GM18858 (cell line): ENCODE results near the gene PFDN5.
"Not testable (repeated sequence)": the region's sequence is repeated elsewhere in the genome, so short reads cannot be mapped to it uniquely, and the experiment has no call there.

Source experiments
- ATAC-seq: cut with Tn5 transposase; IDR thresholded peaks from one replicate; pipeline ENCODE4 v1.9.1; 2021; ENCODE audit not compliant: unreplicated experiment

The PFDN5 gene

DNA sequence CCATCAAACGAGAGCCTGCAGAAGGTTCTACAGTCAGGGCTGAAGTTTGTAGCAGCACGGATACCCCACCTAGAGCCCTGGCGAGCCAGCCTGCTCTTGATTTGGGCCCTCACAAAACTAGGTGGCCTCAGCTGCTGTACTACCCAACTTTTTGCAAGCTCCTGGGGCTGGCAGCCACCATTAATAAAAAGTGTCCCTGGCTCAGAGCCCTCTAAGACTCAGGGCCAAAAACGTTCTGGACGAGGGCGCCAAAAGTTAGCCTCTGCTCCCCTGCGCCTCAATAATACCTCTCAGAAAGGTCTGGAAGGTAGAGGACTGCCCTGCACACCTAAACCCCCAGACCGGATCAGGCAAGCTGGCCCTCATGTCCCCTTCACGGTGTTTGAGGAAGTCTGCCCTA, 8.9 kb upstream of the PFDN5 start:
- ATAC-seq: no peak

DNA sequence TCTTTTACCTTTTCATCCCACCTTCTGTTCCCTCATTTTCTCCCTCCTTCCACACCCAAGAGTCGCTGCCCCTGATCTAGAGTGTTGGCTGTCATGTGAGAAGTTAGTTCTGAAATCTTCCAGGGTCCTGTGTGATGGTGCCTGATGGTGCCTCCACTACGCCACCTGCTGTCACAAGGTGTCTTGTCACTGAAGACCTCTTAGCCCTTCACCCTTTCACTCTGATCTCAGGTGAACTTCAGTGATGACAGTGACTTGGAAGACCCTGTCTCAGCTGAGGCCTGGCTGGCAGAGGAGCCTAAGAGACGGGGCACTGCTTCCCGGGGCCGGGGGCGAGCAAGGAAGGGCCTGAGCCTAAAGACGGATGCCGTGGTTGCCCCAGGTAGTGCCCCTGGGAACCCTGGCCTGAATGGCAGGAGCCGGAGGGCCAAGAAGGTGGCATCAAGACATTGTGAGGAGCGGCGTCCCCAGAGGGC, 7.6 kb upstream of the PFDN5 start:
- ATAC-seq: no peak

DNA sequence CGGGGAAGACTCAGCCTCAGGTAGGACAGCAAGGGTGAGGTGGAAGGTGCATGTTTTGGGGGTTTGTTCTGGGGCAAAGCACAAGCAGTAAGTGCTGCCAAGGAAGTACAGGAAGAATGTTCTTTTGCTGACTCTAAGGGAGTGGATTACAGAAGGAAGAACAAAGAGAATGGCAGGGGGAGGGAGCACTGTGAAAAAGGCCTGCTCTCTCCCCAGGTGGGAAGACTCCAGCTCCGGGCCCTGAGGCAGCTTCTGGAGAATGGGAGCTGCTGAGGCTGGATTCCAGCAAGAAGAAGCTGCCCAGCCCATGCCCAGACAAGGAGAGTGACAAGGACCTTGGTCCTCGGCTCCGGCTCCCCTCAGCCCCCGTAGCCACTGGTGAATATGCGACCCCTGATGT, 7.0 kb upstream of the PFDN5 start:
- ATAC-seq: no peak

DNA sequence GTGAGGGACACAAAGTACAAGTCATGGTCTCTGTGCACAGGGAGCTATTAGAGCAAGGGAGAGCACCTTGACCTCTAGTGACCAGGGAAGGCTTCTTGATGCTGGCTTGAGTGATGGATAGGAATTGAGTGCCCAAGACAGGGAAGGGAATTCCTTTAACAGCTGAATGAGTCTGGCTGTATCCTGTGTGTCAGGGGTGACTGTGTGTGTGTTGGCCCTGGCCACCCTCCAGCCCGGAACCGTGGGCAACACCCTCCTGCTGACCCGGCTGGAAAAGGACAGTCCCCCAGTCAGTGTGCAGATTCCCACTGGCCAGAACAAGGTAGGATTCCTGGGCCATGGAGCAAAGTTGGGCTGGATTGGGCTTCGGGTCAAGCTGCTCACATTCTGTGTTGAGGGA, 5.5 kb upstream of the PFDN5 start:
- ATAC-seq: no peak

DNA sequence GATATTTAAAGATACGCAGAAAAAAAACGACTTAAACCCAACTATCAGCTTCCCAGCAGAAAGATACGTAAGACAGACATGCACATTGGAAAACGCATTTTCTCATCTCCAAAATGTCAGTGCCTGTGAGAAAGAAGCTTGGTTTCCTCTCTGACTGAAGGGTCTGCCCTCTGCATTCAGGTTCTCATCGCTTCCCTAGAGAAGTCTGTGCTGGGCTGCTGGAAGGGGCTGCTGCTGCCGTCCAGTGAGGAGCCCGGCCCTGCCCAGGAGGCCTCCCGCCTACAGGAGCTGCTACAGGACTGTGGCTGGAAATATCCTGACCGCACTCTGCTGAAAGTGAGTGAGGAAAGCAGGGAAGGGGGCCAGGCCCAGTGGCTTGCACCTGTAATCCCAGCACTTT, 4.7 kb upstream of the PFDN5 start:
- ATAC-seq: no peak

DNA sequence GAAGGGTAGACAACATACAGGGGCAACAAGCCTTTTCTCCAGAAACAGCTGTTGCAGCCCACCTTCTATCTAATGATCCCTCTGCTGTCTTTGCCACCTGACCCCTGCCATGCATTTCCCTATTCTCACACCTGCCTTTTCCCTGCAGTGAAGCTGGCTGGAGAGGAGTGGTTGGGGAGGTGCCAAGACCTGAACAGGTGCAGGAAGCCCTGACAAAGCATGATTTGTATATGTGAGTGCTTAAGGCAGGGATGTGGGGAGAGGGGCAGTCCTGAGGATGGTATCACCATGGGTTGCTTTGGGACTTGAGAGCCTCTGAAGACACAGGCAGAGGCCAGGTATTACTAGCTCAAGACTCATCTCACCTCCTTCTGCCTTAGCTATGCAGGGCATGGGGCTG, 2.9 kb upstream of the PFDN5 start:
- ATAC-seq: no peak

DNA sequence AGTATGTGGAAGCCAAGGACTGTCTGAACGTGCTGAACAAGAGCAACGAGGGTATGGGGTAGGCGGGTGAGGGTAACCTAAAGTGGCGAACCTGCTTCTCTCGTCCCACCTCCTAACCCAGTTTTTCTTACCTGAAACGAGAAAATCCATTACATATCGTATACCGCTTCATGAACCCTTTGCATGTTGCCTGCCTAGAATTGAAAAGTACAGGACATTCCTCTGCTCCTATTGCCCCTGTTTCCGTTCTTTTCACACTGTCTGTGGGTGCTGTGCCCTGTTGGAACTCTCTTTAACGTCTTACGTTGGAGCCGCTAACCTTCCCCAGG, 513 bp downstream of the PFDN5 start:
- ATAC-seq: no peak

DNA sequence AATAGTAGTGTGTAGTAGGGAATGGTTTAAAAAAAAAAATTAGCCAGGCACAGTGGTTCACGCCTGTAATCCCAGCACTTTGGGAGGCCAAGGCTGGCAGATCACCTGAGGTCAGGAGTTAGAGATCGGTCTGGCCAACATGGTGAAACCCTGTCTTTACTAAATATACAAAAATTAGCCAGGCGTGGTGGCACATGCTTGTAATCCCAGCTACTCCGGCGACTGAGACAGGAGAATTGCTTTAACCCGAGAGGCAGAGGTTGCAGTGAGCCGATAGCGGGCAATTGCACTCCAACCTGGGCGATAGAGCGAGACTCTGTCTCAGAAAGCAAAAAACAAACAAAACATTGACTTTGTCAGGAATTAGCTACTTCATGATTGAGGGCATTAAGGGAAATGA, 1.8 kb downstream of the PFDN5 start:
- ATAC-seq: not testable (repeated sequence)

DNA sequence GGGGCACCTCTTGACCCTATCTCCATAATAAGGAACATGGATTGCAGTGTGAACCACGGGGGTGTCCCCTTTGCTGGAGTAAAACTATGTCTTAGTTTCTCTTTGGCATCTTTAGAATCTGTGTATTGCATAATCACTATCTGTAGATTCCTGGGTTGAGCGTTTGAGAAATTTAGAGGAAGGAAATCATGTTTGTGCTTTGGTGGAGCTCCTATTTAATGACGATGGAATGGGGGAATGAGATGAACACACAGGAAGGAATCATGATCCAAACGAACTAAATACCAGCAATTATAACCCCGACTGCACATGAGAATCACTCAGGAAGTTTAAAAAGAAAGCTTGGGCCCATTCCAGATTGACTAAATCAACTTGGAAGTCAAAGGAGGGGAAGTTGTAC, 2.8 kb downstream of the PFDN5 start:
- no peak for ATAC-seq

DNA sequence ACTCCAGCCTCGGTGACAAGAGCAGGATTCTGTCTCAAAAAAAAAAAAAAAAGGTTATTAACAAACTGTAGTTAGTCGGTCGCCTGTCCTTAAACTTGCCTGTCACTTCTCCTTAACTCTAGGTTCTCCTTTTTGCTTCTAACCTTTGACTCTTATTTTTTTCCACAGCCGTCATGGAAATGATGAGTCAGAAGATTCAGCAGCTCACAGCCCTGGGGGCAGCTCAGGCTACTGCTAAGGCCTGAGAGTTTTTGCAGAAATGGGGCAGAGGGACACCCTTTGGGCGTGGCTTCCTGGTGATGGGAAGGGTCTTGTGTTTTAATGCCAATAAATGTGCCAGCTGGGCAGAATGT, 3.7 kb downstream of the PFDN5 start:
- no peak for ATAC-seq

DNA sequence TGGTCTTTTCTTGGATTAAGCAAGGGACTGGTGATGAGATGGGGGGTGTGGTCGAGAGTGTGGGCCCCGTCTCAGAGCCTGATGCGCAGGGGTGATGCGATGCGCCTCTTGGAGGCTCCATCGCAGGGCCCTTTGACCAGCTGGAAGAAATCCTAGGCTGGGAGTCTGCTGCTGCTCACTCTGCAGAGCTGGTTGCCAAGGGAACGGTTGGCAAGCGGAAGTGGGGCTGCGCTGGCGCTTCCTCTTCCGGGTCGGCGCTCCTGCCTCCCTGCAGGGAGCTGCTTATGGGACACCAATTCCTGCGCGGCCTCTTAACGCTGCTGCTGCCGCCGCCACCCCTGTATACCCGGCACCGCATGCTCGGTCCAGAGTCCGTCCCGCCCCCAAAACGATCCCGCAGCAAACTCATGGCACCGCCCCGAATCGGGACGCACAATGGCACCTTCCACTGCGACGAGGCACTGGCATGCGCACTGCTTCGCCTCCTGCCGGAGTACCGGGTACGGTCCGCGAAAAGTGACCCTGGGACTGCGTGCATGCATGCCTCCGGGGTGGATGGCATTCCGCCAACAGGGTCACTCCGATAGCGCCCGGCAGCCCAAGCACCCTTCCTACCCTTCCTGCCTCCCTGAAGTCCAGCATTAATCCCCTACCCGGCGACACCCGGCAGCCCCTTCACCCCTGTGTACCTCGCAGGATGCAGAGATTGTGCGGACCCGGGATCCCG, 4.3 kb downstream of the PFDN5 start, which contains the start of gene MYG1:
Gene MYG1, plus strand, starts transcription at position 242 of the 727 bp plus-strand sequence. Its CDS starts 43 bp downstream, at position 285.
- ATAC-seq: peak; percentile 54

DNA sequence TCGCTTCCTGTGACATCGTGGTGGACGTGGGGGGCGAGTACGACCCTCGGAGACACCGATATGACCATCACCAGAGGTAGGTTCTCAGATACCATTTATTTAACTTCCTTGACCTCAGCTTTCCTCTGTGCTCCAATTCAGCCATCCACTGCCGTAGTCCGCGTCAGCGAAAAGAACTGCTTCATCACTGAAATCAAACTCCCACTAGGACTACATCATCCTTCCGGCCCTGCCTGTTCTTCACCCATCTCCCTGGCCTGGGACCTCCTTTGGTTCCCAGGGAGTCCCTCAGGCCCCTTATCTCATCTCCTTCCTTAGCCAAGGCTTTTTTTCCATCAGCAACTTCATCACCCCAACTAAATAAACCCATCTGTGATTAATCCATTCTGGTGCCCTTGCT, 4.8 kb downstream of the PFDN5 start:
- no peak for ATAC-seq

DNA sequence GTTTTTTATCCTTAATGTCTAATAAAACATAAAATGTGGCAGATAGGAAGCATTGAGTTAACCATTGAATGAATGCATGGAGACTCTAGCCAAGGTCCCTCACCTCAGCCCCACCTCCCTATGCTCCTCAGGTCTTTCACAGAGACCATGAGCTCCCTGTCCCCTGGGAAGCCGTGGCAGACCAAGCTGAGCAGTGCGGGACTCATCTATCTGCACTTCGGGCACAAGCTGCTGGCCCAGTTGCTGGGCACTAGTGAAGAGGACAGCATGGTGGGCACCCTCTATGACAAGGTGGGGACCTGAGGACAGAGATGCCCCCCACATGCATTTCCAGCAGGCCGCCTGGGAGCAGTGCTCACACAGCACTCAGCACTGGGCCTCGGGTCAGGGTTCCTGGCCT, 7.6 kb downstream of the PFDN5 start:
- no peak for ATAC-seq

DNA sequence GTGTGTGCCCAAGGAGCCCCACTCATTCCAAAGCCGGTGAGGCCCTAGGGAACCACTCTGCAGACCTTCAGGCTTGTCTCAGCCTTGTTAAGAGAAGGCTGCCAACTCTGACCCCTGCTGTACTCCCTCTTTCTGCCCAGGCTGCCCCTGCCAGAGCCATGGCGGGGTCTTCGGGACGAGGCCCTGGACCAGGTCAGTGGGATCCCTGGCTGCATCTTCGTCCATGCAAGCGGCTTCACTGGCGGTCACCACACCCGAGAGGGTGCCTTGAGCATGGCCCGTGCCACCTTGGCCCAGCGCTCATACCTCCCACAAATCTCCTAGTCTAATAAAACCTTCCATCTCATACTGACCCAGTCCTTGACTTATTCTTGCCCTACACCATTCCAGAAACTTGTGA, 11.5 kb downstream of the PFDN5 start:
- no peak for ATAC-seq

DNA sequence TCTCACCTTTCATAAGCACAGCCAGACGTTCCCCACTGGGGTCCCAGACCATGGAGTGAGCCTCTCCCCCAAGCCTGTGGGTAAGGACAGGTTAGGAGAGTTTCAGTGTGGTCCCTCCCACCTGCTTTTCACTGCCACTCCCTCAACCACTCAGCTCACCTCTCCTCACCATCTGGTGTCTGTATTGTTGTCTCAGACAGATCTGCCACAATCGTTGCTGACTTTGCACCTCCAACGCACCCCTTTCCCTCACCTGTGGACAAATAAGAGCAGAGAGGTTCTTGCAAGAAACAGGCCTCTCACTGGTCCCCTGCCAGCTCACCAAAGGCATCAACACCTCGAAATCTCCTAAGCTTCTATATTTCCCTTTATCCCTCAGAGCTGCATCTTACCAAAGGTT, 12.9 kb downstream of the PFDN5 start:
- ATAC-seq: no peak

DNA sequence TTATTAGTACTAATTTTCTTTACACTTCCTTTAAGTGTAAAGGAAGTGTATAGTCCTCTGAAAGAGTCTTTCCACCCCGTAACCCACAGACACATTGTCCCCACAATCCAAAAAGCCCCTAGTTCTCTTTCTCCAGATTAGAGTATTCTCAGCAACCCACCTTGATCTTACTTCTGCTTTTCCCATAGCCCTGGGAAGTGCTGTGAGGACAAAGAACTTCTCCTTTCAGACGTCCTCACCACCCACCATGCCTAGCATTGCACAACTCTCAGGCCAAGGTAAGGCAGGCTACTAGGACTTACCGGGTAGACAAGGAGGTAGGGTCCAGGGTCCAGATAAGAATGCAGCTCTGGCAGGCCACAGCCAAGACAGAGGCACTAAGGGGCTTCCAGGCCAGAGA, 18.7 kb downstream of the PFDN5 start:
- ATAC-seq: no peak

DNA sequence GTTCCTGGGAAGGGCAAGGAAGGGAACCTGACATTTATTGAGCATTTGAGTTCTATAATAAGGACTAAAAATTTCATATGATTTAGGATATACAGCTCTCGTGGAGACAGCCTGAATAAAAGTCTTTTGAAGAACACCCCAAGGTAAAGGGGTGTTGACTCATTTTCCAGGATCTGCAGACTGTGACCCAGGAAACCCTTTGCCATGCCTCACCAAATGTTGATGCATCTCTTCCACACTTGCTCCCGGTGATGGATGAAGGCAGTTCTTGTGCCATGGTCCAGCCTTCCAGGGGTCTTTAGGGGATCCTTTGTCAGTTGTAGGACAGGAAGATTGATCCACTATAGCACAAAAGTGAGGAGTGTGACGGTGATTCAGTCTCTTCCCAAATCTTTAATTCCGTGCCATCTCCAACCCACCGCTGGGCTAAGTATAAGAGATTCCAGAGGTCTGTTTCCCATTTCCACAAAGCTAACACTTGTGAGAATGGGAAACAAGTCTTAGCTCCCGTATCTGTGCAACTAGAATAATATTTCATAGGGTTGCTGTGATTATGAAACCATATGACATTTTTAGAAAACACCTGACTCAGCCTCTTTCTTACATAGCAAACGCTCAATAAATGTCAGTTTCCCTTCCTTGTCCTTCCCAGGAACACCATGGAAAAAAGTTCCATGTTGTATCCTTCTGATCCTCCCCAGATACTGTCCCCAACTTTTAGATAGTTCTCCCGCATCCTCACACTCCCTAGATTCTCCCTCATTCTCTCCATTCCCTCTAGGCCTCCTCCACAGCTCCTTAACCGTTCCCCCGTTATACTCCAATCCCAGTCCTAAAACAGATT, 25.2 kb downstream of the PFDN5 start:
- ATAC-seq: no peak

DNA sequence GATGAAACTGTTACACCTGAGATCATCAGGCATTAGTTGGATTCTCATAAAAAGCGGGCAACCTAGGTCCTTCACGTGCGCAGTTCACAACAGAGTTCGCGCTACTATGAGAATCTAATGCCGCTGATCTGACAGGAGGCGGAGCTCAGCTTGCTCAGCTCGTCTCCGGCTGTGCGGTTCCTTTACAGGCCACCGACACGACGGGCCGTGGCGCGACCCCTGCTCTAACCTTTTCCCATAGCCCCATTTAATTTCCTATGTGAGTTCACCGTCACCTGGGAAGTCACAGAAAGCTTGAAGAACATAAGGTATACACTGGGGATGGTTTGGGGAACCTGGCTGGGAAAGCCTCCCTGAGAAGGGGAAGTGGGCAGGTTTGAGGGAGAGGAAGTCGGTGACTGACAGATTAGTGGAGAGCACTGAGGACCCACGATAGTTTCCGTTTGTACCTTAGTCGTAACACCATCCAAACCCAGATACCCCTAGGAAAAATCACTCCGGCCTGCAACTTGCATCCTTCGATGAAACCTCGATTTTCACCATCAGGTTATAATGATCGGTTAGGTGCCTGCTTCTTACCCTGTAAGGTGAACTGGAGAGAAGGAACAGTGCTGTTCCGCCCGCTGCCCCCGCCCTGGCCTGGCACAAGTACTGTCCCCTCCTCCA, 28.9 kb downstream of the PFDN5 start:
- ATAC-seq: no peak

DNA sequence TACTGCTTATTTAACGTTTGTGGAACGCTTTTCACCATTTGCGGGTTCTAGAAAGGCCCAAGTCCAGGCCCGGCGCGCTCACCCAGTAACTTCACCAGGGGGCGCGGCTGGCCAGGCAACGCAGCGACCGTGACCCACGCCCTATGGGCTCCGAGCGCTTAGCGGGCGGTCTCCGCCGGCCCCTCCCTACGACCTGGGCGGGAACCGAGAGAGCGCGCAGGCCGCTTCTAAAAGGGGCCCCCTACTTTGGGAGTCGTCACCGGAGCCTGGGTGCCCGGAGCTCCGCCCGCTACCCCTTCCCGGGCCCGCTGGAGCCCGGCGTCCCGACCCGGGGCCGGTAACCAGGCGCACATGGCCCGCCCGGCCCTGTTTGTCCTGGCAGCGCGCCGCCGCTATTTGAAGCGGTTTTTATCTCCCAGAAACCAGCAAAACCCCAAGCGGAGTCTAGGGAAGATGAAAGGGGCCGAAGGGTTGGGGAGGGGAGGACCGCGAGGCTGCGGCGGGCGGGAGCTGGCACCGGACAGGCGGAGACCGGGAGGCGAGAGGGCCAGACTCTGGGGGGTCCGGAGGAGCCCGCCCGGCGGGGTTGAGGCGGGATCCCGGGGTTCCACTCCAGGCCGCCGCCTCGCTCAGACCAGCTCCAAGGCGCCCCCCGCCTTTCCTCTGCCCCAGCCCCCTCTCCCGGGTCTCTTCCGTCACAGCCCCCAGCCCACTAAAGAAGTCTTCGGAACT, 29.6 kb downstream of the PFDN5 start:
- no peak for ATAC-seq

DNA sequence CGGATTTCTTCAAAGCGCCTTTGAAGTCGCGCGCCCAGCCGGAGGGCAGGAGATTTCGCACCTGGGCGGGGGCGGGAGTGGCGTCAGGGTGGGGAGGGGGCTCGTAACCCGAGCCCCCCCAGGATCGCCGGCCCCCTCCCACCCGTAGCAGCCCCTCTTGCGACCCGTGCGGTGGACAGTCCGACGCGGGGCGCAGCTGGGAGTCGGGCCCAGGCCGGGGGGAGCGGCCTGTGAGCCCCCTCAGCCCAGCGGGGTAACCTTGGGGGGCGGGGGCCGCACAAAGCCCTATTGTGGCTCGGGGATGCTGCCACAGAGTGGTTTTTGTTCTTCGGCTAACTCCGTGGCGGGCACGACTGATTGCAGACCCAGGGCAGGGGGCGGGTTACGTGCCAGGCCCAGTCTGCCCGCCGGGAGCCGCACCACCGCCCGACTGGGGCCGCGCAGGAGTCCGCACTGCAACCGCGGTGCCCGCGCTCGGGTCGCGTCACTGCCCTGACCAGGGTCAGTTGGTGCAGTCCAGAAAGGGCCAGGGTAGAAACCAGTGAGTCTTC, 30.2 kb downstream of the PFDN5 start:
- no peak for ATAC-seq
